Type B pancreatic cell (in vitro differentiated cells): Measurements from ENCODE around the gene ATG2A. TPM values are rescaled to one million over a fixed set of nuclear protein-coding genes. Genes with fewer than 3 reads are reported as not detected.

Experiments used
- DNase-seq: peaks from one replicate; pipeline ENCODE4 v3.0.0; 2021; ENCODE audit warnings: mixed read lengths; ENCODE audit not compliant: unreplicated experiment; ENCODE audit errors: extremely low spot score
- H3K27ac Mint-ChIP-seq: 2 replicates; pipeline ENCODE4 v1.8.0; 2021; ENCODE audit warnings: mild to moderate bottlenecking, mixed read lengths
- H3K27me3 Mint-ChIP-seq: 2 replicates; pipeline ENCODE4 v1.8.0; 2021; ENCODE audit warnings: mixed read lengths
- H3K36me3 Mint-ChIP-seq: 2 replicates; pipeline ENCODE4 v1.8.0; 2021; ENCODE audit warnings: mixed read lengths
- H3K4me1 Mint-ChIP-seq: one replicate; pipeline ENCODE4 v1.8.0; 2021; ENCODE audit warnings: mixed read lengths; ENCODE audit not compliant: unreplicated experiment
- H3K4me3 Mint-ChIP-seq: 2 replicates; pipeline ENCODE4 v1.8.0; 2021; ENCODE audit warnings: mild to moderate bottlenecking, mixed read lengths
- H3K9me3 Mint-ChIP-seq: 2 replicates; pipeline ENCODE4 v1.8.0; 2021; ENCODE audit warnings: mixed read lengths
- CTCF ChIP-seq: fragments of 200-600 bp; sonication (generic); conservative IDR thresholded peaks from 2 replicates; pipeline ENCODE4 v1.5.0; 2021; ENCODE audit warnings: antibody characterized with exemption, mild to moderate bottlenecking
- total RNA-seq: library from RNA; stranded (reverse); gene quantifications from 2 replicates; pipeline ENCODE4 v1.2.1, GENCODE V29; 2021; ENCODE audit warnings: low replicate concordance

ATG2A gene
- total RNA-seq, 1 donor from 2014 or later: 30.8 TPM

GRCh38 chr11:64861227-64861975, 55.6 kb downstream of the ATG2A start:
- H3K27ac Mint-ChIP-seq: peak overlapping the region; percentile 42
- peaks cover 6% of the 10 kb centered on the region for H3K9me3 Mint-ChIP-seq
- no peak for DNase-seq
- no peaks in the 10 kb centered on the region for H3K27me3 Mint-ChIP-seq
- H3K36me3 Mint-ChIP-seq: peaks cover 12% of the 10 kb centered on the region
- no peak overlapping the region for H3K4me3 Mint-ChIP-seq
- peaks cover 26% of the 10 kb centered on the region for H3K4me1 Mint-ChIP-seq
- no peak for TF ChIP-seq CTCF

- no peak for DNase-seq
- Mint-ChIP-seq H3K36me3 (peaks cover 4% of the 10 kb centered on the region), H3K9me3 (no peaks in the 10 kb centered on the region), H3K4me1 (peaks cover 15% of the 10 kb centered on the region), H3K27me3 (no peaks in the 10 kb centered on the region), H3K27ac (peak overlapping the region; percentile 34), H3K4me3 (no peak overlapping the region)
- TF ChIP-seq CTCF: no peak
Measured at GRCh38 chr11:64859542-64860414, 57.2 kb downstream of the ATG2A start.

GRCh38 chr11:64858467-64859263, 58.3 kb downstream of the ATG2A start:
- Mint-ChIP-seq H3K27ac (no peak overlapping the region), H3K4me3 (no peak overlapping the region), H3K36me3 (peaks cover 4% of the 10 kb centered on the region), H3K4me1 (peaks cover 12% of the 10 kb centered on the region), H3K27me3 (no peaks in the 10 kb centered on the region), H3K9me3 (no peaks in the 10 kb centered on the region)
- no peak for TF ChIP-seq CTCF
- DNase-seq: no peak

- no peak overlapping the region for H3K27ac Mint-ChIP-seq
- H3K4me1 Mint-ChIP-seq: peaks cover 5% of the 10 kb centered on the region
- H3K27me3 Mint-ChIP-seq: no peaks in the 10 kb centered on the region
- peaks cover 4% of the 10 kb centered on the region for H3K36me3 Mint-ChIP-seq
- DNase-seq: no peak
- H3K9me3 Mint-ChIP-seq: no peaks in the 10 kb centered on the region
- no peak overlapping the region for H3K4me3 Mint-ChIP-seq
- no peak for TF ChIP-seq CTCF
Measured at GRCh38 chr11:64857485-64857884, 59.5 kb downstream of the ATG2A start.

GRCh38 chr11:64856382-64857227, 60.4 kb downstream of the ATG2A start:
- H3K9me3 Mint-ChIP-seq: no peaks in the 10 kb centered on the region
- no peak for DNase-seq
- no peak overlapping the region for H3K27ac Mint-ChIP-seq
- no peak overlapping the region for H3K4me3 Mint-ChIP-seq
- TF ChIP-seq CTCF: no peak
- H3K36me3 Mint-ChIP-seq: peaks cover 4% of the 10 kb centered on the region
- H3K4me1 Mint-ChIP-seq: peaks cover 3% of the 10 kb centered on the region
- no peaks in the 10 kb centered on the region for H3K27me3 Mint-ChIP-seq
